HepG2 (cell line): Measurements from ENCODE around the gene KIF26B. TPM values are rescaled to one million over a fixed set of nuclear protein-coding genes. Genes with fewer than 3 reads are reported as not detected.

ENCODE experiments used
- ATAC-seq: fragments of 200-7000 bp; cut with Tn5 transposase; 3 replicates; pipeline ENCODE4 v1.9.1; 2020; ENCODE audit warnings: mild to moderate bottlenecking, moderate library complexity
- BruUV-seq: library from RNA; stranded (reverse); fragments of 400-500 nt; replicated peaks from 2 replicates; lab custom pipeline; 2021; lab: Mats Ljungman, UMichigan
- CTCF ChIA-PET: fragments of 300-600 bp; formaldehyde crosslinking; extraction: SDS; loops from one replicate; lab custom pipeline; 2021; ENCODE audit warnings: low total read pairs, inconsistent platforms, low intra/inter-chr PET ratio; lab: Yijun Ruan, JAX
- POLR2A ChIA-PET: fragments of 350-600 bp; sonication (Branson Sonifier 250); formaldehyde crosslinking; loops from one replicate; lab custom pipeline; 2020; ENCODE audit warnings: antibody characterized with exemption, inconsistent platforms; lab: Yijun Ruan, JAX
- DNase-seq: peaks from one replicate; pipeline ENCODE4 v3.0.0-alpha.2; 2015; ENCODE audit warnings: low spot score
- FAIRE-seq: peaks from 3 replicates; lab custom pipeline; 2011; peaks lifted over from hg19 to GRCh38; lab: Jason Lieb, UNC
- H2AFZ ChIP-seq: one replicate; pipeline ENCODE4 v1.6.1; 2011; ENCODE audit warnings: low read length, inconsistent platforms
- H3K27ac ChIP-seq: fragments of 300-600 bp; 3 replicates; pipeline ENCODE4 v1.8.0; 2011; ENCODE audit warnings: mixed run types, mild to moderate bottlenecking, mixed read lengths, low read length, inconsistent platforms; ENCODE audit not compliant: insufficient read depth; ENCODE audit errors: extremely low read length
- H3K27me3 ChIP-seq, 2 experiments: fragments of 200-600 bp in 1 of 2; 2 replicates in 1 of 2; 3 replicates in 1 of 2; pipeline versions ENCODE4 v1.6.0 to v1.8.0; 2011; ENCODE audit warnings: low read length in 2 of 2, mild to moderate bottlenecking in 2 of 2, moderate library complexity in 2 of 2, inconsistent platforms in 1 of 2; ENCODE audit not compliant: insufficient read depth in 2 of 2, control insufficient read depth in 1 of 2
- H3K36me3 ChIP-seq, 2 experiments: fragments of 200-600 bp in 1 of 2; replicated peaks in 1 of 2; 2 replicates in 1 of 2; 3 replicates in 1 of 2; pipeline versions ENCODE4 v1.5.1 to v1.8.0; 2011; ENCODE audit warnings: low read length in 2 of 2, inconsistent platforms in 1 of 2; ENCODE audit not compliant: insufficient read depth in 2 of 2, control insufficient read depth in 1 of 2
- H3K4me1 ChIP-seq: 2 replicates; pipeline ENCODE4 v1.5.1; 2012; ENCODE audit warnings: low read length, inconsistent platforms; ENCODE audit not compliant: insufficient read depth
- H3K4me2 ChIP-seq: 2 replicates; pipeline ENCODE4 v1.6.0; 2011; ENCODE audit warnings: low read depth, low read length, inconsistent platforms
- H3K4me3 ChIP-seq, 3 experiments: fragments of 200-600 bp in 1 of 3; sonication (generic), shearing (Covaris generic) in 1 of 3; replicated peaks in 1 of 3; 2 replicates each; pipeline ENCODE4 v1.5.1; 2011 to 2016; ENCODE audit warnings: low read length in 3 of 3, inconsistent platforms in 2 of 3, low read depth in 2 of 3, mild to moderate bottlenecking in 2 of 3, control low read depth in 1 of 3, mixed read lengths in 1 of 3; ENCODE audit not compliant: insufficient read depth in 1 of 3
- H3K79me2 ChIP-seq: one replicate; pipeline ENCODE4 v1.6.1; 2011; ENCODE audit warnings: low read length, inconsistent platforms; ENCODE audit not compliant: insufficient read depth
- H3K9ac ChIP-seq: 2 replicates; pipeline ENCODE4 v1.6.0; 2011; ENCODE audit warnings: mild to moderate bottlenecking, low read depth, low read length, inconsistent platforms; ENCODE audit not compliant: insufficient read depth
- H3K9me3 ChIP-seq: 2 replicates; pipeline ENCODE4 v1.5.1; 2012; ENCODE audit warnings: mild to moderate bottlenecking, low read length
- H4K20me1 ChIP-seq: 2 replicates; pipeline ENCODE4 v1.6.0; 2011; ENCODE audit warnings: inconsistent platforms, mild to moderate bottlenecking, low read length, moderate library complexity; ENCODE audit not compliant: insufficient read depth
- CAMTA2 ChIP-seq: sonication (generic); formaldehyde crosslinking; IDR thresholded peaks from 2 replicates; pipeline ENCODE4 v1.4.0; 2020; ENCODE audit warnings: mild to moderate bottlenecking, missing genetic modification reagents, borderline replicate concordance
- CEBPB ChIP-seq: IDR thresholded peaks from 2 replicates; pipeline ENCODE4 v1.6.1; 2011; ENCODE audit warnings: low read depth, low read length, improper control_type of control experiment, borderline replicate concordance
- CEBPG ChIP-seq: IDR thresholded peaks from 2 replicates; pipeline ENCODE4 v1.6.1; 2016
- ELF1 ChIP-seq: sonication (generic); formaldehyde crosslinking; IDR thresholded peaks from 2 replicates; pipeline ENCODE4 v1.4.0; 2020; ENCODE audit warnings: missing genetic modification reagents
- HNRNPK ChIP-seq: fragments of 200-400 bp; formaldehyde crosslinking; IDR thresholded peaks from 2 replicates; pipeline ENCODE4 v1.6.1; 2018; ENCODE audit warnings: low read length, low read depth, moderate library complexity, mild to moderate bottlenecking; ENCODE audit not compliant: poor library complexity, severe bottlenecking
- LCORL ChIP-seq, 2 experiments: fragments of 450-650 bp in 1 of 2; sonication (generic) in 1 of 2; formaldehyde crosslinking in 1 of 2; IDR thresholded peaks; 2 replicates each; pipeline versions ENCODE4 v1.5.0 to v1.6.1; 2017 to 2020; ENCODE audit warnings: antibody characterized with exemption in 1 of 2, missing genetic modification reagents in 1 of 2
- MIER3 ChIP-seq: IDR thresholded peaks from 2 replicates; pipeline ENCODE4 v1.6.1; 2016; ENCODE audit warnings: missing compliant biosample characterization, borderline replicate concordance
- MYPOP ChIP-seq: sonication (generic); formaldehyde crosslinking; IDR thresholded peaks from 2 replicates; pipeline ENCODE4 v1.8.1; 2023; ENCODE audit warnings: mild to moderate bottlenecking, moderate library complexity, missing genetic modification reagents
- NCOR1 ChIP-seq: fragments of 200-600 bp; sonication (generic); IDR thresholded peaks from 2 replicates; pipeline ENCODE4 v1.7.0; 2017; ENCODE audit warnings: antibody characterized with exemption, low read length, borderline replicate concordance
- NFYB ChIP-seq: sonication (generic); formaldehyde crosslinking; IDR thresholded peaks from 2 replicates; pipeline ENCODE4 v1.4.0; 2020; ENCODE audit warnings: missing genetic modification reagents
- RELA ChIP-seq: sonication (generic); formaldehyde crosslinking; IDR thresholded peaks from 2 replicates; pipeline ENCODE4 v1.4.0; 2020; ENCODE audit warnings: missing genetic modification reagents
- SOX6 ChIP-seq, 2 experiments: fragments of 450-650 bp in 1 of 2; sonication (generic) in 1 of 2; formaldehyde crosslinking in 1 of 2; IDR thresholded peaks; 2 replicates each; pipeline versions ENCODE4 v1.4.0 to v1.6.1; 2017 to 2020; ENCODE audit warnings: antibody characterized with exemption in 1 of 2, mild to moderate bottlenecking in 1 of 2, missing genetic modification reagents in 1 of 2
- SUZ12 ChIP-seq: fragments of 150-350 bp; IDR thresholded peaks from 2 replicates; pipeline ENCODE4 v1.6.1; 2014; ENCODE audit warnings: low read depth, low read length
- ZNF343 ChIP-seq: sonication (generic); formaldehyde crosslinking; IDR thresholded peaks from 2 replicates; pipeline ENCODE4 v1.4.0; 2020; ENCODE audit warnings: mild to moderate bottlenecking, missing genetic modification reagents
- ZNF557 ChIP-seq: sonication (generic); formaldehyde crosslinking; IDR thresholded peaks from 2 replicates; pipeline ENCODE4 v1.4.0; 2020; ENCODE audit warnings: missing genetic modification reagents
- WGBS: methylation state at CpG from one replicate; pipeline ENCODE4 v1.1.6; 2017; ENCODE audit warnings: low lambda C conversion rate; 5-methylcytosine and 5-hydroxymethylcytosine counted together
- in situ Hi-C: cut with HindIII; loops from 2 replicates; pipeline ENCODE4 v1.10.0; 2017; ENCODE audit warnings: low pct_unique_long_range_greater_than_20kb; ENCODE audit not compliant: extremely low pct_ligation_motif_present
- intact Hi-C: fragments of 100-400 bp; cut with micrococcal nuclease; formaldehyde crosslinking; loops from one replicate; pipeline ENCODE4 v1.10.0; 2022; ENCODE audit not compliant: unreplicated experiment
- polyA plus RNA-seq, 8 experiments: library from polyadenylated mRNA; depleted of rRNA in 3 of 8; stranded (reverse) in 7 of 8; unstranded in 1 of 8; fragments of >200 nt; fragmentation: Illumina TruSeq in 4 of 8; extraction: Trizol in 4 of 8; gene quantifications; 2 replicates each; pipeline versions ENCODE4 v1.2.1 to v1.2.3, GENCODE V29; 2011 to 2016; ENCODE audit warnings: low read depth in 4 of 8, missing spikeins in 1 of 8, mixed read lengths in 1 of 8; ENCODE audit not compliant: insufficient read depth in 1 of 8
- total RNA-seq, 5 experiments: library from RNA; depleted of rRNA; stranded (reverse); fragments of >200 nt; fragmentation: Illumina TruSeq; extraction: Trizol; gene quantifications; 2 replicates each; pipeline ENCODE4 v1.2.3, GENCODE V29; 2016; ENCODE audit warnings: low read depth in 1 of 5
- TF ChIP-seq, protein P1 (sequence below): sonication (generic); formaldehyde crosslinking; IDR thresholded peaks from 2 replicates; pipeline ENCODE4 v1.5.0; 2020; ENCODE audit warnings: missing genetic modification reagents, mild to moderate bottlenecking, borderline replicate concordance

Gene KIF26B
- total and polyA plus RNA-seq, 2 of the 13 experiments (the other 11 are each of a cell fraction or from before 2014, with no cell fraction given), result 0.08 to 0.09 TPM

- no peak overlapping the region for H3K4me3 ChIP-seq
- no peak overlapping the region for H3K27ac ChIP-seq
- TF ChIP-seq CEBPB (peak; percentile 75), MIER3 (CRISPR knock-in tag) (no peak), ZNF557 (CRISPR knock-in tag) (no peak), LCORL (IDR thresholded peaks at IDR 0.05) (no peak), LCORL (CRISPR knock-in tag; IDR thresholded peaks at IDR 0.05) (no peak), RELA (no peak), HNRNPK (no peak), SUZ12 (no peak)
- no peak for FAIRE-seq
- in situ Hi-C loops (no loop called here), intact Hi-C loops (no loop called here)
- H3K9ac ChIP-seq, result no peak overlapping the region
- no TSS peak for BruUV-seq
- no peaks in the 10 kb centered on the region for H3K9me3 ChIP-seq
- no peaks in the 10 kb centered on the region for H3K27me3 ChIP-seq
- WGBS, result 59% methylated on average over 7 of the region's 7 CpGs
- no peak overlapping the region for H3K4me2 ChIP-seq
- H3K4me1 ChIP-seq, result no peaks in the 10 kb centered on the region
- ChIA-PET CTCF (no interaction called here), POLR2A (interaction anchor here (0.6 kb wide), 1 partner anchor 33 kb away, joined by 3 read pairs; no protein-coding TSS in a partner anchor)
- no peak for ATAC-seq
- no peaks in the 10 kb centered on the region for H4K20me1 ChIP-seq
- no peaks in the 10 kb centered on the region for H3K36me3 ChIP-seq
- no peaks in the 10 kb centered on the region for H3K79me2 ChIP-seq
- no peak for DNase-seq
- H2AFZ ChIP-seq, result no peak overlapping the region
Measured at GRCh38 chr1:245500546-245500945, 345.8 kb downstream of the KIF26B start.

DNA sequence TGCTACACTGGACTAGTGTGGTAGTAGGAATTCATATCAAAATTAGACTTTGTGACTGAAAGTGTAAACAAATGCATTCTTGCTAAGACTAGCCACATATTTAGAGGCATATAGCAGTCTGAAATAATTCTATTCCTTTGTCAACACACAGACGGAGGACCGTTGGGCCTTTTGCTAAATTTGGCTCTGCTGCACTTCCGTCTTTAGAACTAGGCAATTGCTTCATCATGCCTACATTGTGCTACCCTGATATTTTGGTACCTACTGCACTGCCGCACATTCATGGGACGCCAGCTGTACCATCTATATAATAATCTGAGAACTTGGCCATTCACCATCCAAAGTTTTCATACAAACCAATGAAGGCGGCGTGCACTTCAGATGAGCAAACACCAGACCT lies 346.8 kb downstream of the KIF26B start:
- H4K20me1 ChIP-seq, result no peaks in the 10 kb centered on the region
- ATAC-seq, result no peak
- H3K4me2 ChIP-seq, result no peak overlapping the region
- no peak overlapping the region for H3K9ac ChIP-seq
- no peak for TF ChIP-seq ZNF343 (CRISPR knock-in tag)
- no peak for TF ChIP-seq MYPOP (CRISPR knock-in tag)
- TF ChIP-seq CEBPG (CRISPR knock-in tag), result no peak
- TF ChIP-seq CAMTA2 (CRISPR knock-in tag), result no peak
- TF ChIP-seq, protein P1, sequence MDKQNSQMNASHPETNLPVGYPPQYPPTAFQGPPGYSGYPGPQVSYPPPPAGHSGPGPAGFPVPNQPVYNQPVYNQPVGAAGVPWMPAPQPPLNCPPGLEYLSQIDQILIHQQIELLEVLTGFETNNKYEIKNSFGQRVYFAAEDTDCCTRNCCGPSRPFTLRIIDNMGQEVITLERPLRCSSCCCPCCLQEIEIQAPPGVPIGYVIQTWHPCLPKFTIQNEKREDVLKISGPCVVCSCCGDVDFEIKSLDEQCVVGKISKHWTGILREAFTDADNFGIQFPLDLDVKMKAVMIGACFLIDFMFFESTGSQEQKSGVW (CRISPR knock-in tag), result no peak
- TF ChIP-seq ELF1, result no peak
- TF ChIP-seq NCOR1, result no peak
- no peak for TF ChIP-seq NFYB (CRISPR knock-in tag)
- no peak for TF ChIP-seq SOX6 (IDR thresholded peaks at IDR 0.05)
- no peak for TF ChIP-seq SOX6 (CRISPR knock-in tag; IDR thresholded peaks at IDR 0.05)
- H2AFZ ChIP-seq, result no peak overlapping the region
- H3K36me3 ChIP-seq, result no peaks in the 10 kb centered on the region
- no peak overlapping the region for H3K27ac ChIP-seq
- no TSS peak for BruUV-seq
- no peaks in the 10 kb centered on the region for H3K4me1 ChIP-seq
- DNase-seq, result no peak
- no peaks in the 10 kb centered on the region for H3K27me3 ChIP-seq
- no peaks in the 10 kb centered on the region for H3K9me3 ChIP-seq
- in situ Hi-C loops, result no loop called here
- ChIA-PET POLR2A (no interaction called here), CTCF (no interaction called here)
- FAIRE-seq, result no peak
- H3K4me3 ChIP-seq, result no peak overlapping the region
- intact Hi-C loops, result no loop called here
- 81% methylated on average over 7 of the region's 7 CpGs for WGBS
- H3K79me2 ChIP-seq, result no peaks in the 10 kb centered on the region
